NT2/D1 (cell line): ENCODE results near the gene PEX5L.

Experiments used
- DNase-seq: peaks from one replicate; pipeline ENCODE4 v3.0.0-alpha.2; 2011; ENCODE audit warnings: low read depth, low spot score
- H3K27me3 ChIP-seq: 2 replicates; pipeline ENCODE4 v1.6.0; 2011; ENCODE audit warnings: mild to moderate bottlenecking; ENCODE audit not compliant: insufficient read length, insufficient read depth
- H3K36me3 ChIP-seq: 2 replicates; pipeline ENCODE4 v1.6.1; 2011; ENCODE audit warnings: mild to moderate bottlenecking, low read length, mixed read lengths; ENCODE audit not compliant: insufficient read depth, insufficient read length
- H3K4me1 ChIP-seq: 2 replicates; pipeline ENCODE4 v1.5.1; 2011; ENCODE audit not compliant: insufficient read depth, insufficient read length
- H3K4me3 ChIP-seq: 2 replicates; pipeline ENCODE4 v1.5.1; 2011; ENCODE audit warnings: low read depth; ENCODE audit not compliant: insufficient read length
- H3K9ac ChIP-seq: 2 replicates; pipeline ENCODE4 v1.6.0; 2011; ENCODE audit warnings: low read depth; ENCODE audit not compliant: insufficient read length
- H3K9me3 ChIP-seq: 2 replicates; pipeline ENCODE4 v1.5.1; 2011; ENCODE audit warnings: mild to moderate bottlenecking, low read length; ENCODE audit not compliant: insufficient read depth
- SUZ12 ChIP-seq: IDR thresholded peaks from 2 replicates; pipeline ENCODE4 v1.6.1; 2011; ENCODE audit not compliant: insufficient read length, insufficient read depth; ENCODE audit errors: extremely low read depth
- YY1 ChIP-seq: IDR thresholded peaks from 2 replicates; pipeline ENCODE4 v1.6.1; 2011; ENCODE audit not compliant: insufficient read length, insufficient read depth
- ZNF274 ChIP-seq: IDR thresholded peaks from 2 replicates; pipeline ENCODE4 v1.6.1; 2011; ENCODE audit warnings: mild to moderate bottlenecking, low read depth, low read length

Gene PEX5L

GRCh38 chr3:179861953-179862352, 174.8 kb downstream of the PEX5L start:
- no peak overlapping the region for H3K4me3 ChIP-seq
- no peak for TF ChIP-seq ZNF274
- TF ChIP-seq YY1, result no peak
- TF ChIP-seq SUZ12, result no peak
- no peaks in the 10 kb centered on the region for H3K27me3 ChIP-seq
- peaks cover 8% of the 10 kb centered on the region; the same call in 1 of the 2 replicates for H3K9me3 ChIP-seq
- H3K9ac ChIP-seq, result no peak overlapping the region
- H3K4me1 ChIP-seq, result no peaks in the 10 kb centered on the region
- no peaks in the 10 kb centered on the region for H3K36me3 ChIP-seq
- DNase-seq, result no peak

- TF ChIP-seq YY1, result no peak
- no peak for TF ChIP-seq ZNF274
- TF ChIP-seq SUZ12, result no peak
- Histone ChIP-seq H3K36me3 (no peaks in the 10 kb centered on the region), H3K4me3 (no peak overlapping the region), H3K27me3 (no peaks in the 10 kb centered on the region), H3K9me3 (peaks cover 8% of the 10 kb centered on the region; the same call in 1 of the 2 replicates), H3K4me1 (no peaks in the 10 kb centered on the region), H3K9ac (no peak overlapping the region)
- no peak for DNase-seq
Measured at GRCh38 chr3:179861292-179861691, 175.4 kb downstream of the PEX5L start.

- Histone ChIP-seq H3K9me3 (peaks cover 8% of the 10 kb centered on the region; the same call in 1 of the 2 replicates), H3K27me3 (no peaks in the 10 kb centered on the region), H3K4me3 (no peak overlapping the region), H3K4me1 (no peaks in the 10 kb centered on the region), H3K36me3 (no peaks in the 10 kb centered on the region), H3K9ac (no peak overlapping the region)
- TF ChIP-seq ZNF274 (no peak), SUZ12 (no peak), YY1 (no peak)
- no peak for DNase-seq
Measured at GRCh38 chr3:179860275-179861107, 176.2 kb downstream of the PEX5L start.

- no peak overlapping the region for H3K9ac ChIP-seq
- no peaks in the 10 kb centered on the region for H3K27me3 ChIP-seq
- H3K9me3 ChIP-seq, result no peaks in the 10 kb centered on the region
- DNase-seq, result no peak
- no peaks in the 10 kb centered on the region for H3K36me3 ChIP-seq
- no peaks in the 10 kb centered on the region for H3K4me1 ChIP-seq
- no peak for TF ChIP-seq SUZ12
- no peak for TF ChIP-seq YY1
- no peak overlapping the region for H3K4me3 ChIP-seq
Measured at GRCh38 chr3:179853176-179853575, 183.6 kb downstream of the PEX5L start.

GRCh38 chr3:179852142-179852905, 184.4 kb downstream of the PEX5L start:
- H3K9ac ChIP-seq, result no peak overlapping the region
- TF ChIP-seq ZNF274, result no peak
- TF ChIP-seq SUZ12, result no peak
- no peak for TF ChIP-seq YY1
- H3K4me1 ChIP-seq, result no peaks in the 10 kb centered on the region
- H3K9me3 ChIP-seq, result no peaks in the 10 kb centered on the region
- DNase-seq, result no peak
- no peaks in the 10 kb centered on the region for H3K27me3 ChIP-seq
- no peaks in the 10 kb centered on the region for H3K36me3 ChIP-seq
- no peak overlapping the region for H3K4me3 ChIP-seq

- no peak for DNase-seq
- no peak overlapping the region for H3K9ac ChIP-seq
- no peaks in the 10 kb centered on the region for H3K9me3 ChIP-seq
- no peaks in the 10 kb centered on the region for H3K36me3 ChIP-seq
- H3K4me3 ChIP-seq, result no peak overlapping the region
- TF ChIP-seq YY1 (no peak), SUZ12 (no peak), ZNF274 (no peak)
- no peaks in the 10 kb centered on the region for H3K4me1 ChIP-seq
- H3K27me3 ChIP-seq, result no peaks in the 10 kb centered on the region
Measured at GRCh38 chr3:179848711-179849110, 188.0 kb downstream of the PEX5L start.

GRCh38 chr3:179842061-179842460, 194.7 kb downstream of the PEX5L start:
- no peak for TF ChIP-seq ZNF274
- TF ChIP-seq SUZ12, result no peak
- no peak for TF ChIP-seq YY1
- no peaks in the 10 kb centered on the region for H3K4me1 ChIP-seq
- H3K9me3 ChIP-seq, result no peaks in the 10 kb centered on the region
- H3K9ac ChIP-seq, result no peak overlapping the region
- no peaks in the 10 kb centered on the region for H3K36me3 ChIP-seq
- no peaks in the 10 kb centered on the region for H3K27me3 ChIP-seq
- DNase-seq, result no peak
- no peak overlapping the region for H3K4me3 ChIP-seq
